Testis (tissue), 3 donors: ENCODE results near the gene FBXO40. TPM values are rescaled to one million over a fixed set of nuclear protein-coding genes. Genes with fewer than 3 reads are reported as not detected.

ENCODE experiments used
- DNase-seq: peaks from one replicate; pipeline ENCODE4 v3.0.0-alpha.2; 2019
- H3K27ac ChIP-seq, 2 donors: fragments of 200-600 bp; sonication (generic); one replicate each; pipeline ENCODE4 v1.5.1; 2019
- H3K27me3 ChIP-seq: fragments of 200-600 bp; sonication (generic); one replicate; pipeline ENCODE4 v1.5.1; 2019
- H3K36me3 ChIP-seq: fragments of 200-600 bp; sonication (generic); one replicate; pipeline ENCODE4 v1.5.1; 2017; ENCODE audit warnings: low read depth; ENCODE audit errors: missing control alignments
- H3K4me1 ChIP-seq: fragments of 200-600 bp; sonication (generic); one replicate; pipeline ENCODE4 v1.5.1; 2019
- H3K4me3 ChIP-seq, 2 donors: fragments of 200-600 bp; sonication (generic); one replicate each; pipeline ENCODE4 v1.5.1; 2017 to 2019
- H3K9me3 ChIP-seq: fragments of 200-600 bp; sonication (generic); one replicate; pipeline ENCODE4 v1.5.1; 2017
- CTCF ChIP-seq, 3 experiments: fragments of 450-650 bp in 2 of 3; fragments of 200-600 bp in 1 of 3; sonication (generic) in 1 of 3; IDR thresholded peaks; one replicate each; pipeline ENCODE4 v1.5.1; 2016 to 2019; ENCODE audit warnings: antibody characterized with exemption in 3 of 3, mild to moderate bottlenecking in 2 of 3, moderate library complexity in 1 of 3
- POLR2A ChIP-seq: fragments of 450-650 bp; IDR thresholded peaks from one replicate; pipeline ENCODE4 v1.6.1; 2017; ENCODE audit warnings: antibody characterized with exemption, mild to moderate bottlenecking, moderate library complexity
- WGBS, 2 donors: methylation state at CpG; one replicate each; pipeline ENCODE4 v1.1.5; 2018; 5-methylcytosine and 5-hydroxymethylcytosine counted together
- intact Hi-C: fragments of 100-400 bp; cut with DNase I; formaldehyde crosslinking; loops from one replicate; pipeline ENCODE4 v1.15.1; 2023; ENCODE audit warnings: low total_unique reads
- polyA plus RNA-seq: library from polyadenylated mRNA; stranded (reverse); fragments of 350-450 nt; fragmentation: Illumina TruSeq; extraction: RNeasy Lipid Tissue Mini Kit (QIAGEN cat#74804); gene quantifications from one replicate; pipeline ENCODE4 v1.2.3, GENCODE V29; 2014; ENCODE audit warnings: low read depth, low replicate concordance; ENCODE audit not compliant: insufficient read depth
- total RNA-seq, 2 donors: library from RNA; depleted of rRNA; stranded (reverse); fragments of >200 nt; gene quantifications; one replicate each; pipeline ENCODE4 v1.2.3, GENCODE V29; 2016

The FBXO40 gene
- total and polyA plus RNA-seq, 3 donors from 2014 or later = 0.31 to 0.68 (median 0.61) TPM

GRCh38 chr3:121606106-121606505 is 12.9 kb downstream of the FBXO40 start:
- Histone ChIP-seq H3K9me3 (no peaks in the 10 kb centered on the region), H3K4me3 (no peak overlapping the region), H3K27me3 (no peaks in the 10 kb centered on the region), H3K36me3 (no peaks in the 10 kb centered on the region), H3K27ac (no peak overlapping the region), H3K4me1 (peaks cover 12% of the 10 kb centered on the region)
- TF ChIP-seq CTCF (IDR thresholded peaks at IDR 0.05) (no peak), POLR2A (no peak)
- no peak for DNase-seq
- intact Hi-C loops = no loop called here
- WGBS, 2 donors = 67 to 74% methylated on average over 4 of the region's 4 CpGs

GRCh38 chr3:121619691-121620090 is 26.5 kb downstream of the FBXO40 start:
- H3K36me3 ChIP-seq = no peaks in the 10 kb centered on the region
- no peak for TF ChIP-seq CTCF (IDR thresholded peaks at IDR 0.05)
- no peak for TF ChIP-seq POLR2A
- WGBS, 2 donors = 94 to 96% methylated on average over 2 of the region's 2 CpGs
- intact Hi-C loops = no loop called here
- H3K4me3 ChIP-seq = no peak overlapping the region
- DNase-seq = no peak
- H3K9me3 ChIP-seq = no peaks in the 10 kb centered on the region
- no peaks in the 10 kb centered on the region for H3K27me3 ChIP-seq
- no peak overlapping the region for H3K27ac ChIP-seq
- H3K4me1 ChIP-seq = no peaks in the 10 kb centered on the region

GRCh38 chr3:121621491-121621890 is 28.3 kb downstream of the FBXO40 start:
- Histone ChIP-seq H3K36me3 (no peaks in the 10 kb centered on the region), H3K4me1 (no peaks in the 10 kb centered on the region), H3K27me3 (no peaks in the 10 kb centered on the region), H3K9me3 (no peaks in the 10 kb centered on the region), H3K4me3 (no peak overlapping the region), H3K27ac (no peak overlapping the region)
- no peak for TF ChIP-seq CTCF (IDR thresholded peaks at IDR 0.05)
- TF ChIP-seq POLR2A = no peak
- intact Hi-C loops = no loop called here
- DNase-seq = no peak
- WGBS, 2 donors = 97 to 100% methylated on average over 4 to 6 of the region's 6 CpGs

- WGBS, 2 donors = 80 to 88% methylated on average over 14 of the region's 14 CpGs
- no peak for TF ChIP-seq CTCF (IDR thresholded peaks at IDR 0.05)
- no peak for TF ChIP-seq POLR2A
- no peaks in the 10 kb centered on the region for H3K4me1 ChIP-seq
- no peaks in the 10 kb centered on the region for H3K27me3 ChIP-seq
- H3K4me3 ChIP-seq = no peak overlapping the region
- no peaks in the 10 kb centered on the region for H3K36me3 ChIP-seq
- no peaks in the 10 kb centered on the region for H3K9me3 ChIP-seq
- no peak overlapping the region for H3K27ac ChIP-seq
- intact Hi-C loops = no loop called here
- no peak for DNase-seq
Observed at GRCh38 chr3:121624147-121624899, 31.1 kb downstream of the FBXO40 start.

GRCh38 chr3:121626495-121626894 is 33.3 kb downstream of the FBXO40 start:
- Histone ChIP-seq H3K4me3 (no peak overlapping the region), H3K9me3 (no peaks in the 10 kb centered on the region), H3K27ac (no peak overlapping the region), H3K27me3 (no peaks in the 10 kb centered on the region), H3K36me3 (no peaks in the 10 kb centered on the region), H3K4me1 (no peaks in the 10 kb centered on the region)
- DNase-seq = no peak
- intact Hi-C loops = no loop called here
- 90 to 95% methylated on average over 4 of the region's 4 CpGs for WGBS, 2 donors
- TF ChIP-seq CTCF (IDR thresholded peaks at IDR 0.05) = no peak
- no peak for TF ChIP-seq POLR2A
